ENCODE measurements around the gene CRIP1.

DNA sequence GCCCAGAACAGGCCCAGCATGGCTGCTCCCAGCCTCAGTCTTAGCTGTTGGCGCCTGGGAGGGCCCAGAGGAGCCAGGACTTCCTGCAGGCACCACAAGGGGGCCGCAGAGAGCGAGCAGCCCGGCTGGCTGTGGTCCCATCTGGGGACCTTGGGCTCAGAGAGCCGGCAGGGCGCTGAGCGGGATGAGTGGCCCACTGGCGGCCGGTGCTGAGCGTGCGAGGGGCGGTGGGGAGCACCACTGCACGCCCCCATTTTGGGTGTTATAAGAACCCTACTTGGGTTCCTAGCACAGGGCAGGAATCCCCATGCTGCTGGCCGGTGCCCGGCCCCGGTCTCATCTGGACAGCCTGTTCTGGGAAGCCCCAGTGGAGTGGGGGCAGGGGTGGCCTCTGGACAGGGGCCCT lies 38.0 kb upstream of the CRIP1 start:
- TF ChIP-seq, protein P1, sequence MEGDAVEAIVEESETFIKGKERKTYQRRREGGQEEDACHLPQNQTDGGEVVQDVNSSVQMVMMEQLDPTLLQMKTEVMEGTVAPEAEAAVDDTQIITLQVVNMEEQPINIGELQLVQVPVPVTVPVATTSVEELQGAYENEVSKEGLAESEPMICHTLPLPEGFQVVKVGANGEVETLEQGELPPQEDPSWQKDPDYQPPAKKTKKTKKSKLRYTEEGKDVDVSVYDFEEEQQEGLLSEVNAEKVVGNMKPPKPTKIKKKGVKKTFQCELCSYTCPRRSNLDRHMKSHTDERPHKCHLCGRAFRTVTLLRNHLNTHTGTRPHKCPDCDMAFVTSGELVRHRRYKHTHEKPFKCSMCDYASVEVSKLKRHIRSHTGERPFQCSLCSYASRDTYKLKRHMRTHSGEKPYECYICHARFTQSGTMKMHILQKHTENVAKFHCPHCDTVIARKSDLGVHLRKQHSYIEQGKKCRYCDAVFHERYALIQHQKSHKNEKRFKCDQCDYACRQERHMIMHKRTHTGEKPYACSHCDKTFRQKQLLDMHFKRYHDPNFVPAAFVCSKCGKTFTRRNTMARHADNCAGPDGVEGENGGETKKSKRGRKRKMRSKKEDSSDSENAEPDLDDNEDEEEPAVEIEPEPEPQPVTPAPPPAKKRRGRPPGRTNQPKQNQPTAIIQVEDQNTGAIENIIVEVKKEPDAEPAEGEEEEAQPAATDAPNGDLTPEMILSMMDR (IDR thresholded peaks at IDR 0.05; ENCODE audit: insufficient read depth, low read length, poor library complexity, severe bottlenecking) = peak; percentile 72
- no peak for TF ChIP-seq EZH2phosphoT487 (conservative IDR thresholded peaks at IDR 0.05; ENCODE audit: low read length)

Measured in SU-DHL-6 (cell line).